B cell (primary cell): Measurements from ENCODE around the gene ZNF649.

Source experiments
- EZH2 ChIP-seq: IDR thresholded peaks from 2 replicates; pipeline ENCODE4 v1.6.1; 2012; ENCODE audit warnings: borderline replicate concordance, low read depth, mild to moderate bottlenecking, moderate library complexity, low read length; ENCODE audit not compliant: insufficient read depth, poor library complexity, severe bottlenecking
- TF ChIP-seq, protein P1 (sequence below): fragments of 200-600 bp; IDR thresholded peaks from one replicate; pipeline ENCODE4 v1.8.0; 2022; ENCODE audit warnings: antibody characterized with exemption, mild to moderate bottlenecking

GRCh38 chr19:51873097-51873496, 31.7 kb downstream of the ZNF649 start:
- TF ChIP-seq, protein P1, sequence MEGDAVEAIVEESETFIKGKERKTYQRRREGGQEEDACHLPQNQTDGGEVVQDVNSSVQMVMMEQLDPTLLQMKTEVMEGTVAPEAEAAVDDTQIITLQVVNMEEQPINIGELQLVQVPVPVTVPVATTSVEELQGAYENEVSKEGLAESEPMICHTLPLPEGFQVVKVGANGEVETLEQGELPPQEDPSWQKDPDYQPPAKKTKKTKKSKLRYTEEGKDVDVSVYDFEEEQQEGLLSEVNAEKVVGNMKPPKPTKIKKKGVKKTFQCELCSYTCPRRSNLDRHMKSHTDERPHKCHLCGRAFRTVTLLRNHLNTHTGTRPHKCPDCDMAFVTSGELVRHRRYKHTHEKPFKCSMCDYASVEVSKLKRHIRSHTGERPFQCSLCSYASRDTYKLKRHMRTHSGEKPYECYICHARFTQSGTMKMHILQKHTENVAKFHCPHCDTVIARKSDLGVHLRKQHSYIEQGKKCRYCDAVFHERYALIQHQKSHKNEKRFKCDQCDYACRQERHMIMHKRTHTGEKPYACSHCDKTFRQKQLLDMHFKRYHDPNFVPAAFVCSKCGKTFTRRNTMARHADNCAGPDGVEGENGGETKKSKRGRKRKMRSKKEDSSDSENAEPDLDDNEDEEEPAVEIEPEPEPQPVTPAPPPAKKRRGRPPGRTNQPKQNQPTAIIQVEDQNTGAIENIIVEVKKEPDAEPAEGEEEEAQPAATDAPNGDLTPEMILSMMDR: no peak
- TF ChIP-seq EZH2: no peak
